Posterior cingulate gyrus (tissue), 11 donors: ENCODE results near the gene RANBP1.

Source experiments
- DNase-seq, 10 donors: peaks; one replicate each; pipeline versions ENCODE4 v3.0.0 to v3.0.0-alpha.2; 2020 to 2021; ENCODE audit warnings: mixed read lengths in 3 of 10
- intact Hi-C: fragments of 100-400 bp; cut with DNase I; formaldehyde crosslinking; loops from one replicate; pipeline ENCODE4 v1.15.1; 2023

RANBP1 gene

GRCh38 chr22:20116951-20117632, 1.2 kb downstream of the RANBP1 start, which contains the start of gene TRMT2A:
TSS of gene TRMT2A (minus strand) at chr22:20117226. CDS start at chr22:20116906, 320 bp downstream.
- intact Hi-C loops: loop anchor here (1.0 to 10.0 kb wide), 4 partner anchors 14 to 142 kb away; partner anchors contain the start of genes DGCR8, TANGO2 and ZDHHC8

DNA sequence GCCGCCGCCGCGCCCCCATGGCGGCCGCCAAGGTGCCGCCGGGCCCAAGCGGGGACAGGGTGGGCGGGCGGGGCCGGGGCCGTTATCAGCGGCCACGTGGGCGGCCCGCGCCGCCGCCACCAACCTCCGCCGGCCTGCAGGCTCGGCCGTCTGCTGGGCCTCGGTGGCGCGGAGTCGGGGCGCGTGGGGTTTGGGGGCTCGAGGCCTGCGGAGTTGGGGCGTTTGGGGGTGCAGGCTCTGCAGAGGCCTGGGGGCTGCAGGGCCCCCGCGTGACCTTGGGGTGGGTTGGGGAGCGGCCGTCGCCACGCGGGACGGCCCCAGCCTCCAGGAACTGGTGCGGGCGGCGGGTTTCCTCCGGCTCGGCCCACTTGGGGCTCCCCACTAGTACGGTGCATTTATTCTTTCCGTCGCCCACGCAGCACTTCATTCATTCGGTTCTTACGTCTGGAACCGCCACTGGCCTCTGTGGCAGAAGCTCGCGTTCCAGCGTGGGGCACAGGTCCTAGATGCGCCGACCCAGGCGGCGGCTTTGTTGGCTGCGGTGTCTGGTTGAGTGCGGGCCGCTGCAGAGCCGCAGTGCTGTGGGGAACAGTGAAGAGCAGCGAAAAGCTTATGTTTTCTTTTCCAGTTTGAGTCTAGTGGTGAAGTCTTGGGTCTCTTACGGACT, 1.9 kb downstream of the RANBP1 start:
- DNase-seq: peak in 3 of 10 donors; percentile 75 to 84 (median 82)

More at GRCh38 chr22:20116951-20117632, 1.2 kb downstream of the RANBP1 start, which contains the start of gene TRMT2A:
- peak; percentile 94 to 99 (median 96) for DNase-seq

DNA sequence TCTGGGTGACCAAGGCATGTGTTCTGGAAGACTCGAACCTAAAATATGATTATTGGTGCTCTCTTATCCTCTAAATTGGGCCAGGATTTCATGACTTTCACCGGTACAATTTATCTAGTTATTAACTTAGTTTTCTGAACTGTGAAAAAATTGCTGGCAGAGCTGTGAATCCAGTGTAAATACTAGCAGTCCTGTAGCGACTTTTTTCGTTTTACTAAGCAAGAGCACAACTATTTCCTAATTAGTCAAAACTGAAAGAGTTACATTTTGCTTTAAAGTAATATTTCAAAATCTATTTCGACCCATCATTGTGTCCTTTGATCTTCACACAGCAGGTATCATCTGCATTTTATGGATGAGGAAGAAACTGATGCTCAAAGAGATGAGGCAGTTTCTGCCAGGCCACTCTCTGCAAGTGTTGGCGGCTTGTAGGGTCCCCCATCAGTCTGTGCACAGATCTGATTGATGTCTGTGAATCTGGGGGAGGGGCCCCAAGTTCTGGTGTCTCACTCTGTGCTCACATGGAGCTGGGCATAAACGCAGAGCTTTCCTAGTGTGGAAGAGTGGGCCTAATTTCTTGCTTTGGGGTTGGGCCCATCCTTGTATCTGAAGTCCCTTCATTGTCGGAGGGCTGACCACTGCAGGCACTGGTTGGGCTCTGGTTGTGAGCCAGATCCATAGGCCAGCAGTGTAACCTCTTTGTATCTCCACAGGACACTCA, 2.6 kb downstream of the RANBP1 start:
- DNase-seq: peak in 3 of 10 donors; percentile 9 to 31 (median 25)
- intact Hi-C loops: loop anchor here (10.0 kb wide), 2 partner anchors 94 to 144 kb away; partner anchors contain the start of gene TANGO2

More for the DNA sequence above, 1.9 kb downstream of the RANBP1 start:
- intact Hi-C loops: loop anchor here (1.0 to 10.0 kb wide), 4 partner anchors 13 to 143 kb away; partner anchors contain the start of genes DGCR8, TANGO2 and ZDHHC8

DNA sequence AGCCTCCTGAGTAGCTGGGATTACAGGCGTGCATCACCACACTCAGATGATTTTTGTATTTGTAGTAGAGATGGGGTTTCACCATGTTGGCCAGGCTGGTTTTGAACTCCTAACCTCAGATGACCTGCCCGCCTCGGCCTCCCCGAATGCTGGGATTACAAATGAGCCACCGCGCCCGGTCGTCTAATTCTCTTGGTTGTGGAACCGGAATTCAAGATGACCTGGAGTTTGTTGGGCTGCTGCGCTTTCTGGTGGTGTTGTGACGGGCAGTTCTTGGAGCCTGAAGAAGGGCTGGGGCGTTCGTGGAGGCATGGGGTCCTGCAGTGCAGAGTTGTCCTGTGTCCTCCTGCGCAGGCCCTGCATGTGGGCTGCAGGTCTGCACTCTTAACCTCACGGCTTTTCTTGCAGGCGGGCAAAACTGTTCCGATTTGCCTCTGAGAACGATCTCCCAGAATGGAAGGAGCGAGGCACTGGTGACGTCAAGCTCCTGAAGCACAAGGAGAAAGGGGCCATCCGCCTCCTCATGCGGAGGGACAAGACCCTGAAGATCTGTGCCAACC, 6.0 kb downstream of the RANBP1 start:
- intact Hi-C loops: no loop called here
- DNase-seq: peak in 2 of 10 donors; percentile 11 to 58

GRCh38 chr22:20123366-20124082, 7.6 kb downstream of the RANBP1 start:
- DNase-seq: no peak
- intact Hi-C loops: no loop called here

GRCh38 chr22:20124083-20124787, 8.3 kb downstream of the RANBP1 start:
- no peak for DNase-seq
- intact Hi-C loops: no loop called here

DNA sequence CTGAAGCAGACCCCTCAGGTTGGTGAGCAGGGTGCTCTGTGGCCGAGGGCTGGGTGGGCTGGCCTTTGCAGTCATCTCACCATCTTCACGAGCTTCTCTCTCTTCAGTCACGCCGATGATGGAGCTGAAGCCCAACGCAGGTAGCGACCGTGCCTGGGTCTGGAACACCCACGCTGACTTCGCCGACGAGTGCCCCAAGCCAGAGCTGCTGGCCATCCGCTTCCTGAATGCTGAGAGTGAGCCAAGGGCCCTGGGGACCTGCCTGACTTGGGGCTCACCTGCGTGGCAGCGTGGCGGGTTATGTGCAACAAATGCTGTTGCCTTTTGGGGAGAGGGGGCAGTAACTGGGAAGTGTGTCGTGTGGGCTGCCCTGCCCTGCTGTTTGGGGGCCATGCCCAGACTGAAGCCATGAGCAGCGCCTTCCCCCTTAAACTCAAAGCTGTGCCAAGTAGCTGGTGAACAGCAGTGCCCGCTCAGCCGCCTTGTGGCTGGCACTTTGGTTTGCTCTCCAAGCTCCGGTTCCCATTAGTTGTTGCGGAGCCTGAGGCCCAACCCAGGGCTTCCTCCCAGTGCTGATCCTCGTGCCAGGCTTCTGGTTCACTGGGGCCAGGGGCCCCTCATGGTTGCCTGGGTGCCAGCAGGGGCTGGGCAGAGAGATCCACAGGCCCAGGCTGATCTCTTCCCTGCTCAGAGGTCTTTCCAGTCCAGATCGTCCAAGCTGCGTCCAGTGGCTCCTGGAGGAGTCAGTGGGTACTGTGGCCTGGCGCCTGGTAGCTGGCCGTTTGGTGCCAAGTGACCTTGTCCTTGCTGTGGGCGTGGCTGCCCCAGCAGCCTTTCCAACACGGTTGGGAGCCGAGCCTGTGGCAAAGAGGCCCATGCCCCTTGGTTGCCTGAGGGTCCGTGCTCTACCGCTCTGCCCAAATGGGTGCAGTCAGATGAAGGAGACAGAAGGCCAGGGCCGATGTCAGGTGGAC, 9.6 kb downstream of the RANBP1 start:
- DNase-seq: no peak
- intact Hi-C loops: no loop called here

DNA sequence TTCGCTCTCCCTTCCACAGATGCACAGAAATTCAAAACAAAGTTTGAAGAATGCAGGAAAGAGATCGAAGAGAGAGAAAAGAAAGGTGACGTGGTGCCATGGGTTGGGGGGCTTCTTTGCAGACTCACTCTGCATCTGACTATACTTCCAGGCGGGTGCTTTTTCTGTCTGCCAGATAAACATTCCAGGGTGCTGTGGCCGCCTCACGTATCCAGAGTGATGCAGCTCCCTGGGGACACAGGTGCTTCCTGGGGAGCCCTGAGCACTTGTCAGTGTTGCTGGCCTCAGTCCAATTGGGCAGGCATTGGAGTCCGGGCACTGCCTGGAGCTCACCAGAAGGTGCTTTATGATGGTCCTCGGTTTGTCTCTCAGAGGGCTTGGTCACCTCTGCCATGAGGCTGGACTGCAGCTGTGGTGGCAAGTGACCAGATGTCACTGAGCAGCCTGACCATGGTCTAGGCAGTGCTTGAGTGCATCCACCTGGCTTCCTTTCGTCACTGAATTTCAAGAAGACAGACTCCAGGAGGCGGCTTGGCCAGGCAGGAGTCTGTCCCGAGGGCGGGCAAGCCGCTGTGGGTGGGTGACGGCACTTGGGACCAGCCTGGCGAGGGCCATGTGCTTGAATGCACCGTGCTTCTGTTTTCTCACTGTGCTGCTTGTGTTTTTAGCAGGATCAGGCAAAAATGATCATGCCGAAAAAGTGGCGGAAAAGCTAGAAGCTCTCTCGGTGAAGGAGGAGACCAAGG, 10.6 kb downstream of the RANBP1 start:
- intact Hi-C loops: no loop called here
- no peak for DNase-seq

DNA sequence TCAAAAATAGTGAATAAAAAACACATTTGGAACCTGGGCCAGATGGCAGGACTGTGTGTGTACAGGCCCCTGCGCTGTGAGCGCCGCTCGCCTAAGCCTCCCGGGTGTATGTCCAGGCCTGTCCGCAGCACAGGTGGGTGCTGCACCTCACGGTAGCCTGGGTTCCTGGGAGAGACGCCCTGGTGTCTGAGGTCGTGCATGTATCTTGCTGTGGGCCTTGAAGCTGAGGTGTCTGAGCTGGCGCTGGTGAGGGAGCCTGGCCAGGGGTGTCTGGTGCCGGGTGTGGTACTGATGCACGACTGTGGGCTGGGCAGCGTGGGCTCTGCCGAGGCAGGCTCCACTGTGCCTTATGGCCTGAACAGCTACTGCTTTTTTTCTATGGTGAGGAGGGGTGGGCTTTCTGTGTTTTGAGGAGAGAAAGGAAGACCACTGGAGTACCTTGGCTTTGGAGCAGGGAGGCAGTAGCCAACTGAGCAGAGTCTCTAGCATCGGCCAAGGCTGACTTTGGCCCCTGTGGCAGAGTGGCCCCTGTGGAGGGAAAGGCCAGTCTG, 11.5 kb downstream of the RANBP1 start:
- DNase-seq: no peak
- intact Hi-C loops: no loop called here

DNA sequence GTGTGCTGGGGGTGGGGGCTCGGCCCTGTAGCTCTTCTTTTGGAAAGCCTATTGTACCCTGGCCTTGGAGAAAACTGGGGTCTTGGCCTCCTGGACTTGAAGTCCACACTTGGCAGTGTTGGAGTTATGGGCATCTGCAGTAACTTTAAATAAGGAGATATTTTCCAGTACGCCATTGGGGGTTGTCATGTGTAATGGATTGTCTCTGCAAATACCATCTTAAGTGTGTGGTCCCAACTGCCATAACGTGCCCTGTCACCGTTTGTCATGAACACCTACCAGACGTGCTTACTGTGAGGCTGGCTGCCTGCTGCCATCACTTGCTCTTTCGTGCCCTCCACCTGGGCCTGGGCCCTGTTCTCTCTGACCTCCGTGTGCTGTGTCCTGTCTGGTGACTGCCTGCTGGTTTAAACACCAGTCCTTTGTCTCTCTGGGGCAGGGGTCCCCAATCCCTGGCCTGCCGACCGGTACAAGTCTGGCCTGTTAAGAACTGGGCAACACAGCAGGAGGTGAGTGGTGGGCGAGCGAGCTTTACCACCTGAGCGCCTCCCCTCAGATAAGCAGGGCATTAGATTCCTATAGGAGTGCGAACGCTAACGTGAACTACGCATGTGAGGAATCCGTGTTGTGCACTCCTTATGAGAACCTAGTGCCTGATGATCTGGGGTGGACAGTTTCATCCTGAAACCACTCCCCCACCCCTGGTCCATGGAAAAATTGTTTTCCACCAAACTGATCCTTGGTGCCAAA, 12.1 kb downstream of the RANBP1 start:
- intact Hi-C loops: no loop called here
- DNase-seq: no peak

DNA sequence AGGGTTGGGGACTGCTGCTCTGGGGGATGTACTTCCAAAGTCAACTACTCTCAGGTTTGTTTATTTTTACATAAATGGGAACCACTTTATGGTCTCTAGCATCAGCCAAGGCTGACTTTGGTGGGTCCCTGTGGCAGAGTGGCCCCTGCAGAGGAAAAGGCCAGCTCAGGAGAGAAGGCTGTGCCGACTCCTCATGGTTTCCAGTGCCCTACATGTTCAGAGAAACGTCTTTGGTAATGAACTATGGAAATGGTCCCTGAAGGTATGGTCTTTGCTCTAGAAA, 12.7 kb downstream of the RANBP1 start:
- DNase-seq: no peak
- intact Hi-C loops: no loop called here

DNA sequence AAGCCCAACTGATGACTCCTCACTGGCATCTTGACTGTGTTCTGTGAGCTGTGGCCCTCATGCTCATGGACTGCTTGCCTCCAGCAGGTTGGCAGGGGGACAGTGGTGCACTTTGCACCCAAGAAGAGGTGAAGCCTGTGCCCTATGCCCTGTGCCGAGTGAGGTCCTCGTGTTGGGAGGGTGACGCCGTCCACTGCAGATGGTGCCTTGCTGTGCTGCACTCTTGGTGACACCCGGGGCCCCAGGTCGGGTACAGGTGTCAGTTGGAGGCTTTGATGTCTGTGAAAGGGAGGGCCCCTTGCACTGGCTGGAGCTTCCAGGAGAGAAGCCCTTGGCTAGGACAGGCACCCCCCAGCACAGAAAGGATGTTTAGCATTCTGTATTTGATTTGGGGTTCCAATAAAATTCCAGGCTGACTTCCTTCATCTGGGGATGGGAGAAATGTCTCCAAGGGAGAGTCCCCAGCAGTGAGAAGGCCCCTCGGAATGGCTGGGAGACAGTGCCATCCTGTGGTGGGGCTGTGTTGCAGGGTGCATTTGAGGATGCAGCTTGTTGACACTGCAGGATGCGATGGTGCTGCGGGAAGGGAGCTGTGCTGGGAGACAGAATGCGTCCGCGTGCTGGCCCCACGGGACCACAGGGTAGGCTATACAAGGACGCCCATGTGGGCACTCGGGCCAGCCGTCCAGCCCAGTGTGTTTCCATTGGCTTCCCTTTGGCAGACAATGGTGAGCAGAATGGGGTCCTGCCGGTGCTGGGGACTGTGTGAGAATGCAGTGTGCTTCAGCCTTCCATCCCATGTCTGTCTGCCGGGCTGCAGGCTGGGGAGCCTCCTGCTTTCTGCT, 13.2 kb downstream of the RANBP1 start:
- peak in 3 of 10 donors; percentile 35 to 55 (median 44) for DNase-seq

DNA sequence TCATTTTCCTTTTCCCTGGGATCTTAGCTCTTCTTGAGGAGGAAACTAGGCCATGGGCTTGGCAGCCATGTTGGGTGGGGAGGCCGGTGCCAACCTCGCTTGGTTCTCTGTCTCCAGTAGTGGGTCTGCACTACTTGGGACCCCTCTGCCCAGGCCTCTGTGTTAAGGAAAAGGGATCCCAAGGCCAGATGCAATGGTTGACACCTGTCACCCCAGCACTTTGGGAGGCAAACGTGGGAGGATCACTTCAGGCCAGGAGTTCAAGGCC, 13.8 kb downstream of the RANBP1 start:
- no peak for DNase-seq
- intact Hi-C loops: loop anchor here (2.0 kb wide), 1 partner anchor 13 kb away; the partner anchor contains the start of genes RANBP1 and TRMT2A

More for the DNA sequence above, 13.2 kb downstream of the RANBP1 start:
- intact Hi-C loops: no loop called here

DNA sequence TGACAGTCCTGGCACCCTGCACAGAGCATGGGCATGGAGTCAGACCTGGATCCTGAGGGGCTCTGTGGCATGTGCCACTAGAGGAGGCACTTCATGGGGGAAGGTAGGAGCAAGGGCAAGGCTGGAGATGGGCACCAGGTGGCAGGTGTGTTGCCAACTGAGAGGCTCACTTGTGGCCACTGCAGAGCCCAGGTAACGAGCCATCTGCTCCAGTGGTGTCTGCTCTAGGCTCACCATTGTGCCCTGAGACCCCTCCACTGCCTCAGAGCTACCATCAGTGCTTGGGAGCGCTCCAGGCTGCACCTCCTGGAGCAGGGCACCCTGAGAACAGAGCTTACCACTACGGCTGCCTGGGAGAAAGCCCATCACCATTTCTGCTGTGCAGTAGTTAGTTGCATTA, 14.4 kb downstream of the RANBP1 start:
- no peak for DNase-seq
- intact Hi-C loops: loop anchor here (2.0 kb wide), 1 partner anchor 14 kb away; the partner anchor contains the start of genes RANBP1 and TRMT2A

- intact Hi-C loops: loop anchor here (2.0 kb wide), 1 partner anchor 14 kb away; the partner anchor contains the start of genes RANBP1 and TRMT2A
Measured at GRCh38 chr22:20130731-20131596, 15.1 kb downstream of the RANBP1 start.

More at GRCh38 chr22:20130731-20131596, 15.1 kb downstream of the RANBP1 start:
- peak; percentile 76 to 99 (median 90) for DNase-seq
